8988T (cell line): ENCODE data around the gene NTRK2.
"Not testable (repeated sequence)": the region's sequence is repeated elsewhere in the genome, so short reads cannot be mapped to it uniquely, and the experiment has no call there.

Experiments used
- DNase-seq: peaks from one replicate; pipeline ENCODE4 v3.0.0; 2011

The NTRK2 gene

GRCh38 chr9:84858364-84858763, 188.8 kb downstream of the NTRK2 start:
- DNase-seq, result no peak

GRCh38 chr9:84860249-84861115, 191.0 kb downstream of the NTRK2 start:
- DNase-seq, result no peak

- DNase-seq, result no peak
Observed at GRCh38 chr9:84861455-84861854, 191.9 kb downstream of the NTRK2 start.

GRCh38 chr9:84862308-84862707, 192.8 kb downstream of the NTRK2 start:
- no peak for DNase-seq

- no peak for DNase-seq
Observed at GRCh38 chr9:84862810-84863287, 193.3 kb downstream of the NTRK2 start.

GRCh38 chr9:84863372-84863771, 193.8 kb downstream of the NTRK2 start:
- no peak for DNase-seq

GRCh38 chr9:84866396-84867175, 197.1 kb downstream of the NTRK2 start:
- no peak for DNase-seq

- no peak for DNase-seq
Observed at GRCh38 chr9:84867186-84867585, 197.7 kb downstream of the NTRK2 start.

- no peak for DNase-seq
Observed at GRCh38 chr9:84869091-84869490, 199.6 kb downstream of the NTRK2 start.

GRCh38 chr9:84871983-84872382, 202.5 kb downstream of the NTRK2 start:
- DNase-seq, result no peak

GRCh38 chr9:84874022-84874421, 204.5 kb downstream of the NTRK2 start:
- no peak for DNase-seq

GRCh38 chr9:84874596-84874995, 205.1 kb downstream of the NTRK2 start:
- DNase-seq, result no peak

- no peak for DNase-seq
Observed at GRCh38 chr9:84875193-84875592, 205.7 kb downstream of the NTRK2 start.

GRCh38 chr9:84879631-84880030, 210.1 kb downstream of the NTRK2 start:
- no peak for DNase-seq

GRCh38 chr9:84880835-84881234, 211.3 kb downstream of the NTRK2 start:
- no peak for DNase-seq

GRCh38 chr9:84886866-84887265, 217.3 kb downstream of the NTRK2 start:
- DNase-seq, result no peak

- DNase-seq, result no peak
Observed at GRCh38 chr9:84891924-84892323, 222.4 kb downstream of the NTRK2 start.

- no peak for DNase-seq
Observed at GRCh38 chr9:84893419-84894128, 224.0 kb downstream of the NTRK2 start.

- DNase-seq, result no peak
Observed at GRCh38 chr9:84894859-84895258, 225.3 kb downstream of the NTRK2 start.

- DNase-seq, result no peak
Observed at GRCh38 chr9:84897362-84898094, 228.0 kb downstream of the NTRK2 start.

GRCh38 chr9:84898188-84898587, 228.7 kb downstream of the NTRK2 start:
- DNase-seq, result no peak

- DNase-seq, result not testable (repeated sequence)
Observed at GRCh38 chr9:84898618-84899017, 229.1 kb downstream of the NTRK2 start.

GRCh38 chr9:84899326-84899725, 229.8 kb downstream of the NTRK2 start:
- no peak for DNase-seq
